Ovary (tissue), 9 donors: ENCODE data around the gene DGKD. TPM values are rescaled to one million over a fixed set of nuclear protein-coding genes. Genes with fewer than 3 reads are reported as not detected.

Experiments used
- DNase-seq, 5 donors: peaks; one replicate each; pipeline ENCODE4 v3.0.0-alpha.2; 2019 to 2020
- H3K27ac ChIP-seq, 2 donors: fragments of 200-600 bp; one replicate each; pipeline versions ENCODE4 v1.5.1 to v1.8.0; 2019 to 2022
- H3K27me3 ChIP-seq: fragments of 200-600 bp; one replicate; pipeline ENCODE4 v1.8.0; 2022
- H3K36me3 ChIP-seq: fragments of 200-600 bp; sonication (generic); one replicate; pipeline ENCODE4 v1.5.1; 2019
- H3K4me1 ChIP-seq: one replicate; pipeline ENCODE4 v1.8.1; 2013; ENCODE audit warnings: mild to moderate bottlenecking, moderate library complexity; ENCODE audit not compliant: insufficient read depth
- H3K4me3 ChIP-seq: fragments of 200-600 bp; sonication (generic); one replicate; pipeline ENCODE4 v1.5.1; 2017
- H3K9me3 ChIP-seq, 2 donors: fragments of 200-600 bp in 1 of 2; sonication (generic) in 1 of 2; one replicate each; pipeline versions ENCODE4 v1.5.1 to v1.8.1; 2013 to 2019; ENCODE audit warnings: mild to moderate bottlenecking in 1 of 2, moderate library complexity in 1 of 2
- EP300 ChIP-seq: sonication (generic); formaldehyde crosslinking; IDR thresholded peaks from one replicate; pipeline ENCODE4 v1.6.1; 2017; ENCODE audit warnings: antibody characterized with exemption
- POLR2A ChIP-seq: fragments of 450-650 bp; IDR thresholded peaks from one replicate; pipeline ENCODE4 v1.6.1; 2017; ENCODE audit warnings: antibody characterized with exemption, mild to moderate bottlenecking, moderate library complexity
- WGBS, 3 donors: extraction: QIAGEN DNeasy Blood & Tissue Kit in 1 of 3; methylation state at CpG; one replicate each; pipeline versions ENCODE4 v1.1.5 to v1.1.7; 2013 to 2017; 5-methylcytosine and 5-hydroxymethylcytosine counted together
- intact Hi-C, 4 donors: fragments of 100-400 bp; cut with DNase I; formaldehyde crosslinking; loops; one replicate each; pipeline versions ENCODE4 v1.11.0 to v1.15.1; 2022 to 2023
- polyA plus RNA-seq, 2 donors: library from polyadenylated mRNA; stranded (reverse); fragments of 200-250 nt in 1 of 2; fragments of 350-450 nt in 1 of 2; fragmentation: Illumina TruSeq in 1 of 2; extraction: RNeasy Lipid Tissue Mini Kit (QIAGEN cat#74804) in 1 of 2; gene quantifications; one replicate each; pipeline ENCODE4 v1.2.3, GENCODE V29; 2013 to 2014
- total RNA-seq, 7 donors: library from RNA; depleted of rRNA in 2 of 7; stranded (reverse); fragments of >200 nt in 2 of 7; fragmentation: NEBNext Ultra II Directional in 3 of 7; extraction: Animal tissue kit (Norgen Biotek cat#: 25700) in 3 of 7; gene quantifications; one replicate each; pipeline versions ENCODE4 v1.1.0 to v1.2.4, GENCODE V29; 2016 to 2023
- TF ChIP-seq, protein P1 (sequence below), 3 donors: fragments of 450-650 bp in 2 of 3; fragments of 200-600 bp in 1 of 3; IDR thresholded peaks; one replicate each; pipeline versions ENCODE4 v1.5.1 to v1.8.0; 2016 to 2022; ENCODE audit warnings: antibody characterized with exemption in 3 of 3, mild to moderate bottlenecking in 1 of 3
- donor health status: DM: no; HTN: no; CAD: no; lungs with moderate emphysema.
- donor health status: DM: no; HTN: no; CAD: no.
- donor health status: Bipolar disorder and iron deficiency.
- donor health status: DM: yes; HTN: yes; CAD: no.
- donor health status: DM: no; HTN: no; CAD: no.
- donor health status: DM: yes; HTN: yes; CAD: no.

Gene DGKD
- total and polyA plus RNA-seq, 9 donors = 9.4 to 81.8 (median 36.3) TPM

DNA sequence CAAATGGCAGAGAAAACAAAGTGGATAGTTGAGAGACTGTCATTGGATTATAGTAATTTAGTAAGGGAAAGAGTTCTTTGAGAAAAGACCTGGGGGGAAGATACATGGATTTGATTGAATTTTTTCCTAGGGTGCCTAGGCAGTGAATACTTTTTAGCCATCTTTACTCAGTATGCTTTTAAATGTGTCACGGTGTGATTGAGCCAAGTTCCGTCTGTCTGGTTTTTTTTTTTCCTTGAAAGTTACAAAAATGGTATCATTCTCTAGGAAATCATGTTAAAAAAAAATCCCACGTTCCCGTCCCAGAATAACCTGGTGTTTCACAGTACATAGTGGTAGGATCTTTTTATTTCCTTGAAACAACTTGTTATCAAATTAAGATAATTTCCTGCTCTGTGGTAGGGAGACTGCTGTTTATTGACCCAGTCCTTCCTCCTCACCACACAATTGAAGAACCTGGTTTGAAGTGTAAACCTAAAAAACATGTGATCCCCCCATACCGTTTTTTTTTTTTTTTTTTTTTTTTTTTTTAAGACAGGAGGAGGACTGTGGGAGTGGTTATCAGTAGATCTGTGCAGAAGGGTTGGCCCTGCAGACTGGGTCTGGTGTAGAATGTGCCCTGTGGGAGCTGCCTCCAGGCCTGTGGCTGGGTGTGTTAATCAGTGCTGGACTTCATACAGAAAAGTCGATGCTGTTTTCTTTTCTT, 55.1 kb downstream of the DGKD start:
- TF ChIP-seq POLR2A = no peak
- TF ChIP-seq, protein P1, sequence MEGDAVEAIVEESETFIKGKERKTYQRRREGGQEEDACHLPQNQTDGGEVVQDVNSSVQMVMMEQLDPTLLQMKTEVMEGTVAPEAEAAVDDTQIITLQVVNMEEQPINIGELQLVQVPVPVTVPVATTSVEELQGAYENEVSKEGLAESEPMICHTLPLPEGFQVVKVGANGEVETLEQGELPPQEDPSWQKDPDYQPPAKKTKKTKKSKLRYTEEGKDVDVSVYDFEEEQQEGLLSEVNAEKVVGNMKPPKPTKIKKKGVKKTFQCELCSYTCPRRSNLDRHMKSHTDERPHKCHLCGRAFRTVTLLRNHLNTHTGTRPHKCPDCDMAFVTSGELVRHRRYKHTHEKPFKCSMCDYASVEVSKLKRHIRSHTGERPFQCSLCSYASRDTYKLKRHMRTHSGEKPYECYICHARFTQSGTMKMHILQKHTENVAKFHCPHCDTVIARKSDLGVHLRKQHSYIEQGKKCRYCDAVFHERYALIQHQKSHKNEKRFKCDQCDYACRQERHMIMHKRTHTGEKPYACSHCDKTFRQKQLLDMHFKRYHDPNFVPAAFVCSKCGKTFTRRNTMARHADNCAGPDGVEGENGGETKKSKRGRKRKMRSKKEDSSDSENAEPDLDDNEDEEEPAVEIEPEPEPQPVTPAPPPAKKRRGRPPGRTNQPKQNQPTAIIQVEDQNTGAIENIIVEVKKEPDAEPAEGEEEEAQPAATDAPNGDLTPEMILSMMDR (IDR thresholded peaks at IDR 0.05) = no peak
- TF ChIP-seq EP300 = no peak
- intact Hi-C loops = no loop called here

DNA sequence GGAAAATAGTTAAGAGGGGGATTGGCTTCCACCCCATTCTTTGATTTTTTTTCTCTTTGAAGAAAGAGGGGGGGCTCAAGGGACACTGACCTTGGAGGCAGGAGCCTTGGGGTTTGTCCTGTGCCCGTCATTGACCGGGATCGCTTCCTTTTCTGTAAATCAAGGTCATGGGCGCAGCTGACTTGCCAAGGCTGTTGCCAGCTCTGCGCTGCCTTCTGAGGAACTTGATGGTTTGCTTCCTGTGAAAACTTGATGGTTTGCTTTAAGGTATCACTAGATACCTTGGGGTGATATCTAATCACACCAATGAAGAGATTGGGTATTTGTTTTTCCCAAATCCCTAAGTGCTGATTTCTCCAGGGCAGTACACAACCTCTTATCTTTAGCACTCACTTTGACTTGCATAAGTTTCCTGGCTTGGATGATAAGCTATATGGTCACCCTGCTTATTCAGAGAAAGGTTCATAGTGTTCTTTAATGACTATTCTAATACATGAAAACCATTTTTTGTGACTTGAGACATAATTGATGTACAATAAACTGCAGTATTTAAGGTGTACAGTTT, 56.0 kb downstream of the DGKD start:
- H3K4me1 ChIP-seq = peaks cover 6% of the 10 kb centered on the region
- intact Hi-C loops = no loop called here

More for the DNA sequence above, 55.1 kb downstream of the DGKD start:
- no peaks in the 10 kb centered on the region for H3K36me3 ChIP-seq
- no peaks in the 10 kb centered on the region for H3K27me3 ChIP-seq
- H3K4me3 ChIP-seq = no peak overlapping the region
- WGBS, 3 donors = 18 to 24% (median 22%) methylated on average over 6 of the region's 6 CpGs
- peaks cover 6% of the 10 kb centered on the region for H3K4me1 ChIP-seq
- no peak for DNase-seq
- peaks cover 0 to 2% of the 10 kb centered on the region in 2 donors for H3K9me3 ChIP-seq
- no peak overlapping the region for H3K27ac ChIP-seq

GRCh38 chr2:233411162-233411561, 56.9 kb downstream of the DGKD start:
- DNase-seq = no peak
- intact Hi-C loops = no loop called here
- H3K4me1 ChIP-seq = peaks cover 6% of the 10 kb centered on the region
- no peaks in the 10 kb centered on the region for H3K36me3 ChIP-seq
- no peak overlapping the region for H3K27ac ChIP-seq
- peaks cover 0 to 2% of the 10 kb centered on the region in 2 donors for H3K9me3 ChIP-seq
- no peak for TF ChIP-seq POLR2A
- TF ChIP-seq EP300 = no peak
- TF ChIP-seq, protein P1 (IDR thresholded peaks at IDR 0.05) = no peak
- H3K4me3 ChIP-seq = no peak overlapping the region
- no peaks in the 10 kb centered on the region for H3K27me3 ChIP-seq
- WGBS, 3 donors = 92 to 99% (median 93%) methylated on average over 1 of the region's 1 CpG

More for the DNA sequence above, 56.0 kb downstream of the DGKD start:
- H3K9me3 ChIP-seq = peaks cover 0 to 2% of the 10 kb centered on the region in 2 donors
- no peaks in the 10 kb centered on the region for H3K36me3 ChIP-seq
- H3K27ac ChIP-seq = no peak overlapping the region
- H3K4me3 ChIP-seq = no peak overlapping the region
- WGBS, 3 donors = 76 to 96% (median 87%) methylated on average over 5 of the region's 5 CpGs
- H3K27me3 ChIP-seq = no peaks in the 10 kb centered on the region
- TF ChIP-seq EP300 = no peak
- TF ChIP-seq POLR2A = no peak
- TF ChIP-seq, protein P1 (IDR thresholded peaks at IDR 0.05) = no peak
- no peak for DNase-seq

GRCh38 chr2:233412405-233412804, 58.1 kb downstream of the DGKD start:
- no peak overlapping the region for H3K4me3 ChIP-seq
- 96 to 97% (median 97%) methylated on average over 3 of the region's 3 CpGs for WGBS, 3 donors
- no peak for DNase-seq
- no peaks in the 10 kb centered on the region for H3K27me3 ChIP-seq
- peaks cover 6% of the 10 kb centered on the region for H3K4me1 ChIP-seq
- TF ChIP-seq EP300 (no peak), POLR2A (no peak)
- TF ChIP-seq, protein P1 (IDR thresholded peaks at IDR 0.05) = no peak
- intact Hi-C loops = no loop called here
- H3K9me3 ChIP-seq = peaks cover 0 to 2% of the 10 kb centered on the region in 2 donors
- no peak overlapping the region for H3K27ac ChIP-seq
- H3K36me3 ChIP-seq = no peaks in the 10 kb centered on the region
